Measurements from ENCODE around the gene PAPSS1.
"Not testable (repeated sequence)": the region's sequence is repeated elsewhere in the genome, so short reads cannot be mapped to it uniquely, and the experiment has no call there.

The PAPSS1 gene

DNA sequence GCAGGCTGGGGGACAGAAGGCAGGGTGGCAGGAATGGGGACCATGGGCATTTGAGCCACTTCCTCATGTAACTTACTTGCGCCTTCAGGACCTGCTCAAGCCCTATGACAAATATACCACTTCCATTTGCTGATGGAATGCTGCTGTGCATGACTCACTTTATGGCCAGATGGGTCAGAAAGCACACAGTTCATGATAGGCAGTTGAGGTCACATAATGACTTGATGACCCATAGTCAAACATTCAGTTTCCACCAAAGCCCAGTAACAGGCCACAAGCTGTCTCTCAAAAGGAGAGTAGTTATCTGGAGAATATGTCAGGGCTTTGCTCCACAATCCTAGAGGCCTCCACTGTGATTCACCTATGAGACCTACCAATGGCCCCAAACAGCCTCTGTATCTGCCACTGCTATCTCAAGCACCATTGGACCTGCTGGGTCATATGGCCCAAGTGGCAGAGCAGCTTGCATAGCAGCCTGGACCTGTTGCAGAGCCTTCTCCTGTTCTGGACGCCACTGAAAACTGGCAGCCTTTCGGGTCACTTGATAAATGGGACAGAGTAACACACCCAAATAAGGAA lies 5.3 kb upstream of the PAPSS1 start:
- no peak for DNase-seq

DNA sequence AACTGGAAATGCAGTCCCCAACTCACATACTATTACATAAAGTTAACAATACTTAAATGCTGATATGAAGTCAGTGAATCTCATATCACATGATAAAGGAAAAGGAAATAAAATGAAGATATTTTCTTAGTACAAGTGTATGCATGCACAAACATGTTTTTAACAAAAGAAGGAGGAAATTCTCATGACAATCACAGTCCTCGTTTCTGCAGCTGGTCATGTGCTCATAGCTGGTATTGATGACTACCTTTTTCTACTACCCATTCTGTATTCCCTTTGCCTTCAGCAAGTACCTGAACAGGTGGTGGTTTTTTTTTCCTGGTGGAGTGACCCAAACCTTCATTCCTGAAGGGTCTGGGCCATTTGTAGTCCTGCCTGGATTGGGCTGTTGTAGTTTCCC lies 3.3 kb upstream of the PAPSS1 start:
- not testable (repeated sequence) for DNase-seq

DNA sequence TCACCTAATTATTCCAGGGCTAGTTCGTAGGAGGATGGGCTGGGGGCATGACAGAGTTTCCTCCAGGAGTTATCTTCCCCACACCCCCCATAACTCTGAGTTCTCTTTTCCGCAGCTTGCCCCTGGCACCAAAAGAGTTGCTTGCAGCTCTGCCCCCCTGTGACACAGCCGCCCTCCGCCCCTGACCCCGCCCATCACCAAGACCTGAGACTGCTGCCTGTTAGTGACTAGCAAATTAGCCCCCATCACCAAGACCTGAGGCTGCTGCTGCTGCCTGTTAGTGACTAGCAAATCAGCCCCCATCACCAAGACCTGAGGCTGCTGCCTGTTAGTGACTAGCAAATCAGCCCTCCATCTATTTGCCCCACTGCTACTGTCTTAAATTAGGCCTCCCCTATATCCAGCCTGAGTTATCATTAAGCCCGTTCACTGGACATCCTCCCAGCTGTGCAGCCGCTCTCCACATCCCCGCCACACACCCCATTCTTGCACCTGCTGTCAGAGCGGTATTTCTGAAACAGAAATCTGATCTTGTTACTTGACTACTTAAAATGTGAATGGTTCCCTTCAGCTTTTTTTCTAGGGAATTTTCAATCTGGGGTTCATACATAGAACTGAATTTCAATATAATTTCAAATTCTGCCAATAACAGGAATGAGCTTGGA lies 1.5 kb upstream of the PAPSS1 start:
- DNase-seq: no peak

DNA sequence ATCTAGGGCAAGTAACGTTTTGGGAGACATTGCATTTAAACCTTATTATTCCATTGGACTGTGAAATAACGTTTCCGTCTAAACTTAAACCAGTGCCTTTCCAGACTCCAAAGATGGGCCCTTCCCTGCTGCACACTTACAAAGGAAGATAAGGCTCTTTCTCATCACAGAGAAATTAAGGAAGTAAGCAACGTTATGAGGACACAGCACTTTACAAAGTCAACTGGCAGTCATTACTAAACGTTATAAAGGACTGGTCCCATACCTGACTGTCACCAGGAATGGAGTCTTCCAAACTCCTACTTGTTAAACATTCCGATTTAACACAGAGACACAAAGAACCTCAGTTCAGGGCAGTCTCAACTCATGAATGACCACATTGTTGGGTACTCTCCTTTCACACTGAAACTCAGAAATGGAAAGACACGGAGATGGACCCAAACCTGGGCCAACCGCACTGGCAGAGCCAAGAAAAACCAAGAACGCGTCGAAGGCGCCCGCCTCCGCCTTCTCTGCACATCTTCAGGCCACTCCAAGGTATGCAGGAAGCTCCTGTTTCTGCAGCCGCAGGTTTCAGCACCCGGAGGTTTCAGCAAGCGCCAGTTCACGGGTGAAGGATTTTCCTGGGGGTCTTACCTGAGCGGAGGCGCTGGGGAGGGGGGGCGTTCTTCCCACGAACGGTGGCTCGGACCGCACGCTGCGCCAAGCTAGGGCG lies 670 bp downstream of the PAPSS1 start:
- peak; percentile 57 to 58 for DNase-seq

- peak; percentile 80 to 84 for DNase-seq
These were observed 1.6 kb downstream of the PAPSS1 start for GRCh38 chr4:107718351-107718965.

- DNase-seq: peak; percentile 40 to 55
These were observed 5.8 kb downstream of the PAPSS1 start for GRCh38 chr4:107714256-107714655.

- DNase-seq: no peak
These were observed 7.8 kb downstream of the PAPSS1 start for GRCh38 chr4:107712236-107712635.

- DNase-seq: peak; percentile 29 to 30
These were observed 8.2 kb downstream of the PAPSS1 start for GRCh38 chr4:107711831-107712230.

- DNase-seq: no peak
These were observed 9.3 kb downstream of the PAPSS1 start for GRCh38 chr4:107710493-107711459.

- DNase-seq: peak; percentile 82 to 95
These were observed 10.1 kb downstream of the PAPSS1 start for GRCh38 chr4:107709916-107710315.

DNA sequence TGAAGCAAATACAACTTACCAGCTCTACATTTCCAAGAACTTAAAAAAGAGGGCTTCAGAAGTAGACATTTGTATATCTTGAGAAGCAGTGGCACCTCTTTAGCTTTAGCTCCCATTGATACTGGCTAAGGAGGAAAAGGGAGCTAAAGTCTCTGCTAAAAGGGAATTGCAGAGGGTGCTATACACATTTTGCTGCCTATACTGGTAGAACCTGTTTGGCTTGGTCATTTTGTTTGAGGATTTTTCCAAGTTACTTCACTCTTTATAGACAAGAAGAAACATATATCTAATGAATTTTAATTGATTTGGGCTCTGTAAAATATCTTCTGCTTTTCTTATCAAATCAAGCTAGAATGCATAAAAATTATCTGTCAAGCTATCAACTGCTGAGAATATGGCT lies 11.8 kb downstream of the PAPSS1 start:
- DNase-seq: no peak

DNA sequence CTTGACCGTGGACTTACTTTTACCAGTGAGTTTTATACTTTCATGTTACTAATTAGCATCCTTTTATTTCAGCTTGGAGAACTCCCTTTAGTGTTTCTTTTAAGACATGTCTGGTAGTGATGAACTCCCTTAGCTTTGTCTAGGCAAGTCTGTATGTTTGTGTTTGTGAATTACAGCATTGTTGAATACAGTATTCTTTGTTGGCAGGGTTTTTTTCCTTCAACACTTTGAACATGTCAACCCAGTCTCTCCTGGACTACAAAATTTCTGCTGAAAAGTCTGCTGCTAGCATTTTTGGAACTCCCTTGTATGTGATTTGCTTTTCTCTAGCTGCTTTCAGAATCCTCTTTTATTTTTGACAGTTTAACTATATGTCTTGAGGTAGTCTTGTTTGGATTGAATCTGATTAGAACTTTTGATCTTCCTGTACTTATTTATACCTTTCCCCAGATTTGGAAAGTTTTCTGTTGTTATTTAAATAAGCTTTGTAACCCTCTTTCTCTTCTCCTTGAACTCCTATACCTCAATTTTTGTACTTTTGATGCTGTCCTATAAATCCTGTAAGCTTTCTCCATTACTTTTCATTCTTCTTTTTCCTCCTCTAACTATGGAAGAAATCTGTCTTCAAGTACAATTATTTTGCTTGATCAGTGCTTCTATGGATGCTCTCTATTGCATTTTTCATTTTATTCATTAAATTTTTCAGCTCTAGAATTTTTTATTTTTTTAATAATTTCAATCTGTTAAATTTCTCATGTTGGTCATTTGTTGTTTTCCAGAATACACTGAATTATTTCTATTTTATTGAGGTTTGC lies 14.1 kb downstream of the PAPSS1 start:
- no peak for DNase-seq

- DNase-seq: no peak
These were observed 18.5 kb downstream of the PAPSS1 start for GRCh38 chr4:107701565-107701964.

DNA sequence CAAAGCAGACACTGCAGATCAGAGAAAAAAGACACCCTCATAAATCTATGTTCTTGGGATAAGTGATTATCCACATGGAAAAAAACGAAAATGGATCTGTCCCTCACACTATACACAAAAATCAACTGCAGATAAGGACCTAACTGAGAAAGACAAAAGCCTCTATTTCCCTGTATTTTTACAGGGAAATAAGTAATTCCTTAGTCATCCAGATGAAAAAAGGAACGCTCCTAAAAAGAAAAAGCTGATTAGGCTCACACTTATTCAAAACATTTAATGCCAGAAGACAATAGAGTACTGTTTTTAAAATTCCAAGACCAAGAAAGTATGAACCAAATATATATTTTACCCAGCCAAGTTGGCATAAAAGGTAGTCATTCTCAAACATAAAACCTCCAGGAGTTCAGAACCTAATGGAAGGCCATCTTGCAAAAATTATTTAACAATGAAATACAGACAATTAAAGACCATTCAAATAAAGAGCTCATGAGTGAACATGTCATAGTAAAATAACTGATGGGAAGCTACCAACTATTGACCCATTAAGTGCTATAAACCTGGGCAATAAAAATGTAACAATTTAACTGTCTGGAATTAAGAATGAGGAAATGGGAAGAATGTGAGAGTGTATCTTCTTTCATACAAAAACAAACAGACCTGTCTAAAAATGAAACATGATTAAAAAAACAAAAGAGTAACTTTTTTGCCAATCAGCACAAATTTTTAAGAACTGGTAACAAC lies 20.4 kb downstream of the PAPSS1 start:
- no peak for DNase-seq

GRCh38 chr4:107696187-107696586 lies 23.8 kb downstream of the PAPSS1 start:
- not testable (repeated sequence) for DNase-seq

DNA sequence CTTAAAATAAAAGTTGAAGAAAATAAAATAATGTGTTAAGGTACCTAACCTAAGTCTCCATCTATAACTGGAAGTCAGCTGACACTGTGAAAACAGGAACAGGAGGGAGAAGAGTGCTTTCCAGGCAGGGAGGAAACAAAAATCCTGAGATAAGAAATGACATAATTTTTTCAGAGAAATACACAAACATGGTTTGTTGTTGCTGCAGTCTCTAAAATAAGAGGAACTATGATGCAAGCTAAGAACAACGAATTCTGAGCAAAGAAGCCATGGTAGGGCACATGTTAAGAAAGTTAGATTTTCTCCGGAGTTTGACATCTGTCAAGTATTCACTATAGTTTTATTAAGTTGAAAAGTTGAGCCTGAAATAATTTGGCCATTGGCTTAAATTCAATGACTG lies 26.9 kb downstream of the PAPSS1 start:
- DNase-seq: peak; percentile 76 to 86

DNA sequence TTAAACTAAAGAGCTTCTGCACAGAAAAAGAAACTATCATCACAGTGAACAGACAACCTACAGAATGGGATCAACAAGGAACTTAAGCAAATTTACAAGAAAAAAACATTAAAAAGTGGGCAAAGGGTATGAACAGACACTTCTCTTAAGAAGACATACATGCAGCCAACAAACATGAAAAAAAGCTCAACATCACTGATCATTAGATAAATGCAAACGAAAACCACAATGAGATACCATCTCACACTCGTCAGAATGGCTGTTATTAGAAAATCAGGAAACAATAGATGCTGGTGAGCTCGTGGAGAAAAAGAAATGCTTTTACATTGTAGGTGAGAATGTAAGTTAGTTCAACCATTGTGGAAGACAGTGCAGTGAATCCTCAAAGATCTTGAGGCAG lies 27.8 kb downstream of the PAPSS1 start:
- no peak for DNase-seq

DNA sequence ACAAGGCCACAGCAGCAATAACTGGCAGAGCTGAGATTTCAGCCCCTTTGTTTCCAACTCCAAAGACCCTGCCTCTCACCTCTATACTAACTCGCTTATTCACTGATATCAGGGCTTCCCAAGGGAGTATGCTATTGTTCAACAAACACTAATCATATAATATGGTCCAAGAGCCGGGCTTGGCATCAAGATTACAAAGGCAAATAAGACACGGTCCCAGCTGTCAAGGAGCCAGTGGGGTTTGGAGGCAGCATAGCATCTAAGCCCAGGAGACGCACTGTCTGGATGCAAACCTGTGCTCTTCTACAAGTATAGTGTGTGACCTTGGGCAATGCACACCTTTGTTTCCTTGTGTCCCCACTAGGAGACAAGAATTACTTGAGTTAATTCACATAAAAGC lies 28.7 kb downstream of the PAPSS1 start:
- no peak for DNase-seq

DNA sequence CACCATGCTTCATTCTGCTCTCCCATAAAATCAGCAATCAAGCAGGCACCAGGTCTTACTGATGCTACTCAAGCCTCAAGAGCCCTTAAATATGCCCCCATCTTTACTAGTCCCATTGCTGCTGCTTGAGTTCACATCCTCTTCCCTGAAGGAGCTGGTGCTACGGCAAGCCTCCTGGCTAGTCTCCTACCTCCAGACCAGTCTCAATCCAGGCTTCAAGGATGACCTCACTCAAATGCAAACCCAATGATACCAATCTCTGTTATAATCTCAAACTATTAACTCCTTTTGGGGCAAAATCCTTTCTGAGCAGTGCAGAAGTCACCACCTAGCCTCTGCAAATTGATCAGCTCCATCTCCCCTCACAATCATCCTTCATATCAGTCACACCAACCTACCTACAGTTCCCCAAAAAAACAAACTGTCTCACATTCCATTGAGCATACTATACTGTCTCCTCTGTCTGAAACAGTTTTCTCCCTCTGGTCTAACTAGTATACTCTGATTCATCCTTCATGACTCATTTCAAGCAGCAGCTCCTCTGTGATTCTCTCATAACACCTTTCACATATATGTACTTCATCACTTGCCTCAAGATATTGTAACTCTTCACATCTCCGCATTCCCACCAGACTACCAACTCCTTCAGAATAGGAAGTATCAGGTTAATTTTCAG lies 30.0 kb downstream of the PAPSS1 start:
- DNase-seq: peak in 1 of 2 donors; percentile 33

DNA sequence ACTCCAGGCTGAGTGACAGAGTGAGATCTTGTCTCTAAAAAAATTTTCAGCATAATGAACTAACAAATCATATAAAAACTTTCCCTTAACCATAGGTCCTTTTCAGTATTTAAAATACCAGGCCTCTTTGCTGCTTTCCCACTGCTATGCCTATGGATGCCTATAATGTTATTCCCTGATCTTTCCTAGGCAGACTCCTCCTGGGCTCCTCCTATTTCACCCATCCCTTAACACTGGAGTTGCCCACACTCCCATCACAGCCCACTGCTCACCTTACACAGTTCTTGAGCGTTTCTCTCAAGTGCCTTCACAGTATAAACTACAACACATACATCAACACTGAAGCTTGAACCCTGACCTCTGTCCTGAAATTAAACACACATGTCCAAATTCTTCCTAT lies 31.6 kb downstream of the PAPSS1 start:
- no peak for DNase-seq
